Smooth muscle cell (in vitro differentiated cells): ENCODE measurements around the gene GRM8. TPM values are rescaled to one million over a fixed set of nuclear protein-coding genes. Genes with fewer than 3 reads are reported as not detected.

Source experiments
- DNase-seq: peaks from one replicate; lab custom pipeline; 2025; ENCODE audit not compliant: unreplicated experiment; lab: John Stamatoyannopoulos, UW
- H2AFZ ChIP-seq: fragments of 200-600 bp; sonication (generic); 2 replicates; pipeline ENCODE4 v1.6.0; 2016; ENCODE audit warnings: antibody characterized with exemption, low read depth, mild to moderate bottlenecking
- H3F3A ChIP-seq: fragments of 200-600 bp; sonication (generic); 2 replicates; pipeline ENCODE4 v1.6.0; 2017; ENCODE audit warnings: antibody characterized with exemption, low read depth
- H3K27ac ChIP-seq: fragments of 200-600 bp; sonication (generic); 2 replicates; pipeline ENCODE4 v1.5.1; 2016; ENCODE audit warnings: low read depth, mild to moderate bottlenecking
- H3K27me3 ChIP-seq: fragments of 200-600 bp; sonication (generic); 2 replicates; pipeline ENCODE4 v1.6.1; 2016; ENCODE audit warnings: low read depth, mild to moderate bottlenecking
- H3K36me3 ChIP-seq: fragments of 200-600 bp; sonication (generic); 2 replicates; pipeline ENCODE4 v1.5.1; 2016; ENCODE audit warnings: low read depth
- H3K4me1 ChIP-seq: fragments of 200-600 bp; sonication (generic); 2 replicates; pipeline ENCODE4 v1.5.1; 2016; ENCODE audit warnings: low read depth
- H3K4me2 ChIP-seq: fragments of 200-600 bp; sonication (generic); 2 replicates; pipeline ENCODE4 v1.6.0; 2016; ENCODE audit warnings: mild to moderate bottlenecking
- H3K4me3 ChIP-seq: fragments of 200-600 bp; sonication (generic); 2 replicates; pipeline ENCODE4 v1.5.1; 2016; ENCODE audit warnings: mild to moderate bottlenecking
- H3K79me2 ChIP-seq: fragments of 200-600 bp; sonication (generic); 2 replicates; pipeline ENCODE4 v1.6.0; 2016; ENCODE audit warnings: low read depth, mild to moderate bottlenecking
- H3K9ac ChIP-seq: fragments of 200-600 bp; sonication (generic); 2 replicates; pipeline ENCODE4 v1.6.0; 2016; ENCODE audit warnings: low read depth
- H3K9me3 ChIP-seq: fragments of 200-600 bp; sonication (generic); replicated peaks from 2 replicates; pipeline ENCODE4 v1.5.1; 2016; ENCODE audit warnings: low read depth
- H4K20me1 ChIP-seq: fragments of 200-600 bp; sonication (generic); 2 replicates; pipeline ENCODE4 v1.6.0; 2016; ENCODE audit warnings: low read depth
- WGBS: methylation state at CpG from one replicate; pipeline ENCODE4 v1.1.7; 2016; ENCODE audit warnings: low lambda C conversion rate; 5-methylcytosine and 5-hydroxymethylcytosine counted together
- polyA plus RNA-seq: library from polyadenylated mRNA; unstranded; fragments of >200 nt; fragmentation: Nextera tagmentation; extraction: Ambion mirVana; gene quantifications from 2 replicates; pipeline ENCODE4 v1.2.1, GENCODE V29; 2016
- total RNA-seq: library from RNA; depleted of rRNA; stranded (reverse); fragments of >200 nt; gene quantifications from 2 replicates; pipeline ENCODE4 v1.2.3, GENCODE V29; 2014
- TF ChIP-seq, protein P1 (sequence below): fragments of 200-600 bp; sonication (generic); IDR thresholded peaks from 2 replicates; pipeline ENCODE4 v1.5.1; 2017; ENCODE audit warnings: borderline replicate concordance, mild to moderate bottlenecking, antibody characterized with exemption; ENCODE audit not compliant: insufficient read depth, poor library complexity, severe bottlenecking

GRM8 gene
- total and polyA plus RNA-seq, 2 experiments from 2014 or later: 9.8 to 20.5 TPM

DNA sequence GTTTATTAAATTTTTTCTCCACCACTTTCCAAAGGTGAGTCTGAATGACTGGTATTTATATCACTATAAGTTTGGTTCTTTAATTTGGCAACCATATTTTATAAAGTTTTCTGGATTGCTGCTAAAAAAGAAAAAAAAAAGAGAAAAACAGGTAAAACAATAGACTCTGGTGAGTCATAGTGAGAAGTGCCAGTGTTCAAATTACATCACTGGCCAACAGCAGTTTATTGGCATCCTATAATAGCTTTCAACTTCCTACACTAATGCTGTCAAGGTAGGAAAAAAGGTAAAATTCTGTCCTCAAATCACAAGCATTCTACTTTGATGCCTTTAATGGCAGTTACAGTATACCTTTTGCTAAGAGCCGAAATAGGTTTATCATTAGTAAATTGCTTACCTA lies 808.8 kb downstream of the GRM8 start:
- no peak for DNase-seq
- Histone ChIP-seq H2AFZ (no peak overlapping the region), H4K20me1 (no peaks in the 10 kb centered on the region), H3K9me3 (no peaks in the 10 kb centered on the region), H3K27ac (no peak overlapping the region), H3K79me2 (no peaks in the 10 kb centered on the region), H3F3A (no peaks in the 10 kb centered on the region), H3K4me2 (no peak overlapping the region), H3K36me3 (no peaks in the 10 kb centered on the region), H3K4me3 (no peak overlapping the region), H3K27me3 (no peaks in the 10 kb centered on the region), H3K9ac (no peak overlapping the region), H3K4me1 (no peaks in the 10 kb centered on the region)
- TF ChIP-seq, protein P1, sequence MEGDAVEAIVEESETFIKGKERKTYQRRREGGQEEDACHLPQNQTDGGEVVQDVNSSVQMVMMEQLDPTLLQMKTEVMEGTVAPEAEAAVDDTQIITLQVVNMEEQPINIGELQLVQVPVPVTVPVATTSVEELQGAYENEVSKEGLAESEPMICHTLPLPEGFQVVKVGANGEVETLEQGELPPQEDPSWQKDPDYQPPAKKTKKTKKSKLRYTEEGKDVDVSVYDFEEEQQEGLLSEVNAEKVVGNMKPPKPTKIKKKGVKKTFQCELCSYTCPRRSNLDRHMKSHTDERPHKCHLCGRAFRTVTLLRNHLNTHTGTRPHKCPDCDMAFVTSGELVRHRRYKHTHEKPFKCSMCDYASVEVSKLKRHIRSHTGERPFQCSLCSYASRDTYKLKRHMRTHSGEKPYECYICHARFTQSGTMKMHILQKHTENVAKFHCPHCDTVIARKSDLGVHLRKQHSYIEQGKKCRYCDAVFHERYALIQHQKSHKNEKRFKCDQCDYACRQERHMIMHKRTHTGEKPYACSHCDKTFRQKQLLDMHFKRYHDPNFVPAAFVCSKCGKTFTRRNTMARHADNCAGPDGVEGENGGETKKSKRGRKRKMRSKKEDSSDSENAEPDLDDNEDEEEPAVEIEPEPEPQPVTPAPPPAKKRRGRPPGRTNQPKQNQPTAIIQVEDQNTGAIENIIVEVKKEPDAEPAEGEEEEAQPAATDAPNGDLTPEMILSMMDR: no peak
- WGBS: 90% methylated on average over 1 of the region's 1 CpG

DNA sequence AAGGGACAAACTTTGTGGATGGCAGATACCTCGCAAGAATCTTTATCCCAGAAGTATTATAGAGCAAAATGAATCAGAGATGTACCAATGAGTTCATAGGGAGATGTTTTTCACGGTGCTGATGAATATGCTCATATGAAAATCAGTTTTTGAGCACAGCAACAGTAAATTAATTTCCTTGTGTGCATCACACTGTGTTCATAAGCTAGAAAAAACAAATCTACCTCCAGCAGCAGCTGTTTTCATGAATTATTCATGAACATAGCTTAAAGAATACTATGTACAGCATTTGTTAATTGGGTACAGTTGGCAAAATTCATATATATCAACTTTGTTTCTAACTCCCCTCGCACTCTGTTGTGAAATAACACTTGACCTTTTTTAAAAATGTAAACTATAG lies 809.8 kb downstream of the GRM8 start:
- Histone ChIP-seq H3K27ac (no peak overlapping the region), H3K27me3 (no peaks in the 10 kb centered on the region), H3F3A (no peaks in the 10 kb centered on the region), H3K9ac (no peak overlapping the region), H3K4me1 (no peaks in the 10 kb centered on the region), H2AFZ (no peak overlapping the region), H3K9me3 (no peaks in the 10 kb centered on the region), H3K79me2 (no peaks in the 10 kb centered on the region), H4K20me1 (no peaks in the 10 kb centered on the region), H3K4me2 (no peak overlapping the region), H3K36me3 (no peaks in the 10 kb centered on the region), H3K4me3 (no peak overlapping the region)
- TF ChIP-seq, protein P1: no peak
- DNase-seq: no peak
- WGBS: 95% methylated on average over 3 of the region's 3 CpGs

DNA sequence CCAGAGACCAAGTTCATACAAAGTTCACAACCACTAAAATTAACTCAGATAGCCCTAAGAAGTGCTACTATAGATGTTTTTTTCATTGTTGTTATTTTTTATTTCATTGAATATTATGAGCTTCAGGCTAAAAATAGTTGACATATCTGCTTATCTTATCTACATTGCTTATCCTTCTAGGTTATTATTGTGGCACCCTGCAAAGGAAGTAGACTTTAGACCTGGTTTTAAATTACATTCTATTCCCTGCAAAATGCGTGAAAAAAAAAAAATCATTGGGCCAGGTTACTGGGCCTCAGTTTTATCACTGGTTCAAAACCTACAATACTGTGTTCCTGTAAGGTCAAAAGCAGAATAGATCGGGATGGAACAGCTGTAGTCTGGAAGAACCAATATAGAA lies 811.0 kb downstream of the GRM8 start:
- no peaks in the 10 kb centered on the region for H3K9me3 ChIP-seq
- no peak for DNase-seq
- no peaks in the 10 kb centered on the region for H4K20me1 ChIP-seq
- H3K4me3 ChIP-seq: no peak overlapping the region
- H3K4me1 ChIP-seq: no peaks in the 10 kb centered on the region
- WGBS: 93% methylated on average over 2 of the region's 2 CpGs
- H3K27me3 ChIP-seq: no peaks in the 10 kb centered on the region
- no peak overlapping the region for H3K27ac ChIP-seq
- no peaks in the 10 kb centered on the region for H3F3A ChIP-seq
- no peak overlapping the region for H3K4me2 ChIP-seq
- no peaks in the 10 kb centered on the region for H3K79me2 ChIP-seq
- H3K36me3 ChIP-seq: no peaks in the 10 kb centered on the region
- H3K9ac ChIP-seq: no peak overlapping the region
- TF ChIP-seq, protein P1: no peak
- no peak overlapping the region for H2AFZ ChIP-seq

DNA sequence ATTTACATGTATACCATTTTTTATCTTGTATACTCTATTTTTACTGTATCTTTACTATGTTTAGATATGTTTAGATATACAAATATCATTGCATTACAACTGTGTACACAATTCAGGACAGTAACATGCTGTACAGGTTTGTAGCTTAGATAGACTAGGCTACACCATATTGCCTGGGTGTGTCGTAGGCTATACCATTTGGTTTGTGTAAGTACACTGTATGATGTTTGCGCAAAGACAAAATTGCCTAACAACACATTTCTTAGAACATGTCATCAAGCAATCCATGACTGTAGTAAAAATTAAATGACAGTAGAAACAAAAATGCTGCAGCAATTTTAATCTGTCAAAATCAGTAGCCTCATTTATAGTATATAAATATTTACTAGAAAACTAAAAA lies 812.2 kb downstream of the GRM8 start:
- 95% methylated on average over 2 of the region's 2 CpGs for WGBS
- Histone ChIP-seq H3K4me3 (no peak overlapping the region), H2AFZ (no peak overlapping the region), H3K36me3 (no peaks in the 10 kb centered on the region), H3K9me3 (no peaks in the 10 kb centered on the region), H3K27ac (no peak overlapping the region), H4K20me1 (no peaks in the 10 kb centered on the region), H3K9ac (no peak overlapping the region), H3K4me1 (no peaks in the 10 kb centered on the region), H3K27me3 (no peaks in the 10 kb centered on the region), H3K4me2 (no peak overlapping the region), H3F3A (no peaks in the 10 kb centered on the region), H3K79me2 (no peaks in the 10 kb centered on the region)
- TF ChIP-seq, protein P1: no peak
- DNase-seq: no peak
